Colonic mucosa (tissue), 4 donors: ENCODE measurements around the gene OLAH. TPM values are rescaled to one million over a fixed set of nuclear protein-coding genes. Genes with fewer than 3 reads are reported as not detected.
A peak's percentile ranks its signal among the peaks of the same experiment; 100 is the strongest.

ENCODE experiments used
- DNase-seq: peaks from one replicate; pipeline ENCODE4 v3.0.0-alpha.2; 2020
- H3K27ac ChIP-seq: fragments of 200-600 bp; one replicate; pipeline ENCODE4 v1.8.0; 2021
- H3K27me3 ChIP-seq: fragments of 200-600 bp; one replicate; pipeline ENCODE4 v1.8.0; 2021
- H3K36me3 ChIP-seq: fragments of 200-600 bp; one replicate; pipeline ENCODE4 v1.8.0; 2021
- H3K4me1 ChIP-seq: fragments of 200-600 bp; one replicate; pipeline ENCODE4 v1.8.0; 2021; ENCODE audit warnings: mild to moderate bottlenecking
- H3K4me3 ChIP-seq: fragments of 200-600 bp; one replicate; pipeline ENCODE4 v1.8.0; 2021
- H3K9ac ChIP-seq, 2 donors: one replicate each; pipeline ENCODE4 v1.7.0; 2013; ENCODE audit warnings: control low read depth in 2 of 2, low read depth in 2 of 2, low read length in 2 of 2
- H3K9me3 ChIP-seq: fragments of 200-600 bp; one replicate; pipeline ENCODE4 v1.8.0; 2021
- intact Hi-C: fragments of 100-400 bp; cut with DNase I; formaldehyde crosslinking; loops from one replicate; pipeline ENCODE4 v1.14.1; 2022
- total RNA-seq, 2 donors: library from RNA; stranded (reverse); fragmentation: NEBNext Ultra II Directional in 1 of 2; extraction: Animal tissue kit (Norgen Biotek cat#: 25700) in 1 of 2; gene quantifications; one replicate each; pipeline ENCODE4 v1.2.1, GENCODE V29; 2021
- TF ChIP-seq, protein P1 (sequence below): fragments of 200-600 bp; IDR thresholded peaks from one replicate; pipeline ENCODE4 v1.8.0; 2022; ENCODE audit warnings: antibody characterized with exemption, mild to moderate bottlenecking
- donor health status: healthy.
- donor health status: DM: no; HTN: no; CAD: no.
- donor health status: DM: no; HTN: no; CAD: no.

Gene OLAH
- total RNA-seq, 2 donors from 2014 or later, result not detected

DNA sequence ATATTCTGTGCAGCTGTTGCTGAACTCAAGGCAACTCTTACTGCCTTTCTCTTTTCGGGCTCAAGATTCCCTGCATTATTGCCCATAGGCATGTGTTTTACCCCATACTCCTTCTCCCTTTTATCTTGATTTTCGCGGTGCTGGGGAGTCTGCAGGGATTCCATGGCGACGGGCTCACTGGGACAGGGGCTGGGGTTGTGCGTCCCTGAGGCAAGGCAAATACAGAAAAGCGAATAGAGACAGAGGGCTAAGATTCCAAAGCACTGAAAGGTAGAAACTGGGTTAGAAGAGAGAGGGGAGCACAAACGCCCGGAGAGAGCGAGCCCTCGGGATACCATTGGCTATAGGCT is 52.9 kb downstream of the OLAH start:
- intact Hi-C loops, result no loop called here
- no peaks in the 10 kb centered on the region for H3K9me3 ChIP-seq
- H3K9ac ChIP-seq, result peak overlapping the region; percentile 94 to 95
- no peaks in the 10 kb centered on the region for H3K36me3 ChIP-seq
- peaks cover 13% of the 10 kb centered on the region for H3K4me1 ChIP-seq
- peak overlapping the region; percentile 83 for H3K4me3 ChIP-seq
- no peaks in the 10 kb centered on the region for H3K27me3 ChIP-seq
- no peak for DNase-seq
- H3K27ac ChIP-seq, result peak overlapping the region; percentile 90
- TF ChIP-seq, protein P1, sequence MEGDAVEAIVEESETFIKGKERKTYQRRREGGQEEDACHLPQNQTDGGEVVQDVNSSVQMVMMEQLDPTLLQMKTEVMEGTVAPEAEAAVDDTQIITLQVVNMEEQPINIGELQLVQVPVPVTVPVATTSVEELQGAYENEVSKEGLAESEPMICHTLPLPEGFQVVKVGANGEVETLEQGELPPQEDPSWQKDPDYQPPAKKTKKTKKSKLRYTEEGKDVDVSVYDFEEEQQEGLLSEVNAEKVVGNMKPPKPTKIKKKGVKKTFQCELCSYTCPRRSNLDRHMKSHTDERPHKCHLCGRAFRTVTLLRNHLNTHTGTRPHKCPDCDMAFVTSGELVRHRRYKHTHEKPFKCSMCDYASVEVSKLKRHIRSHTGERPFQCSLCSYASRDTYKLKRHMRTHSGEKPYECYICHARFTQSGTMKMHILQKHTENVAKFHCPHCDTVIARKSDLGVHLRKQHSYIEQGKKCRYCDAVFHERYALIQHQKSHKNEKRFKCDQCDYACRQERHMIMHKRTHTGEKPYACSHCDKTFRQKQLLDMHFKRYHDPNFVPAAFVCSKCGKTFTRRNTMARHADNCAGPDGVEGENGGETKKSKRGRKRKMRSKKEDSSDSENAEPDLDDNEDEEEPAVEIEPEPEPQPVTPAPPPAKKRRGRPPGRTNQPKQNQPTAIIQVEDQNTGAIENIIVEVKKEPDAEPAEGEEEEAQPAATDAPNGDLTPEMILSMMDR, result no peak

DNA sequence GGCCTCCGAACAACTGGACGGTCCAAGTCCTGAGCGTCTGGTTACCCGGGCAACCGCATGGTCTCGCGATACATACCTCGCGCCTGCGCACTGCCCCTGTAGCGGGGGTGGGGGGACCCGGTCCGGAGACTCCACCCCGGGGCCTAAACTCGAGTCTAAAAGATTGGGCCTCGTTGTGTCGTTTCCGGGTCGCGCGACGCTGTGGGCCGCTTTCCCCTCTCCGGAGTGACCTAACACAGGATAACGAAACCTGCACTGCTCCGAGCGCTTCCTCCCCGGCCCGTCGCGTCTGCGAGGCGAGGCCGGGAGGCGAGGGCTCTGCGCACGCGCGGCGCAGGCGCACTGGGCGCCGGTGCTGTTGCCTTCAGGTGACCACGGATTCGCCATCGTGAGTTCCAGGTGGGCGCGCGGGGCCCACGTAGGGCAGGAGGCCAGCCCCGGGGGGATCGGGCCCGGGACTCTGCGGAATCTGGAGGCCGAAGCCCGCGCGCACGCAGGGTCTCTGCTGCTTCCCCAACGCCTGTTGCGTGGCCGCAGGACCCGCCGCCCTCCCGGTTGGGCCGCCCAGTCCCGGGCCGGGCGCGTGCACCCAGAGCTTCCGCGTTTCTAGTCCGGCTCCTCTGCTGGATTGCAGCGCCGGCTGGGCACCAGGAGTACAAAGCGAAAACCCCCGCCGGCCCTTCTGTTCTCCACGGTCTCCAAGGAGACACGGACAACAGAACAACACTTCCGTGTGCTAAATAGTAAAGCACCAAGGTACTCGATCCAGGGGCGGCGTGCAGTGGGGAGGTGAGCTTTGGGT is 53.5 kb downstream of the OLAH start, which contains the start of gene RPP38:
TSS of gene RPP38 (plus strand) at position 345 of the 802 bp plus-strand sequence. CDS start 5,960 bp downstream, outside the sequence.
- peak; percentile 99 for DNase-seq
- intact Hi-C loops, result no loop called here
- H3K27me3 ChIP-seq, result no peaks in the 10 kb centered on the region
- H3K9ac ChIP-seq, result peak within 1 kb of the TSS; percentile 94 to 95
- TF ChIP-seq, protein P1, result no peak
- peak within 1 kb of the TSS; percentile 83 for H3K4me3 ChIP-seq
- H3K27ac ChIP-seq, result peak within 1 kb of the TSS; percentile 90
- no peaks in the 10 kb centered on the region for H3K9me3 ChIP-seq
- peaks cover 13% of the 10 kb centered on the region for H3K4me1 ChIP-seq
- no peaks in the 10 kb centered on the region for H3K36me3 ChIP-seq

DNA sequence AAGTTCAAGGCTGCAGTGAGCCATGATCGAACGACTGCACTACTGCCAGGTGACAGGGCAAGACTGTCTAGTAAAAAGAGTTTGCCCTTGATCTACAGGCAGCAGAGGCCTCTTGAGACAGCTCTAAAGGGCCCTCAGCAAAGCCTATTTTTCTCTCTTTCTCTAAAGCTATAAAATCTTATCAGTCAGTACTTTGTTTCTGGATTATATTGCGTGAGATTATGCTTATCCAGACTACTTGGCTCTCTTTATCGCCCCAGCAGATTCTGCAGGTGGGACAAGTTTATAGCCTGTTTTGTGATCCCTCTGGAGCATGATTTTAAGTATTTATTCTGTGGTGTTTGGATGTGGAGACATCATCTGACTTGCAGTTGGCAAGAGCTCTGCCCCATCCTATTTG is 56.1 kb downstream of the OLAH start:
- TF ChIP-seq, protein P1, result no peak
- Histone ChIP-seq H3K27ac (no peak overlapping the region), H3K9ac (peak overlapping the region in 1 of 2 donors; percentile 44)

DNA sequence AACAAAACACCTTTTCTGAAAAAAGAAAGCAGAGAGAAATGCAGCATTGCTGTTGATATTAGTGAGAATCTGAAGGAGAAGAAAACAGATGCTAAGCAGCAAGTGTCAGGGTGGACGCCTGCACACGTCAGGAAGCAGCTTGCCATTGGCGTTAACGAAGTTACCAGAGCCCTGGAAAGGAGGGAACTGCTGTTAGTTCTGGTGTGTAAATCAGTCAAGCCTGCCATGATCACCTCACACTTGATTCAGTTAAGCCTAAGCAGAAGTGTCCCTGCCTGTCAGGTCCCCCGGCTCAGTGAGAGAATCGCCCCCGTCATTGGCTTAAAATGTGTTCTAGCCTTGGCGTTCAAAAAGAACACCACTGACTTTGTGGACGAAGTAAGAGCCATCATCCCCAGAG is 59.8 kb downstream of the OLAH start:
- intact Hi-C loops, result loop anchor here (10.0 kb wide), 1 partner anchor 609 kb away; no protein-coding TSS in a partner anchor
- H3K36me3 ChIP-seq, result peaks cover 9% of the 10 kb centered on the region
- H3K9me3 ChIP-seq, result no peaks in the 10 kb centered on the region
- H3K4me1 ChIP-seq, result peaks cover 12% of the 10 kb centered on the region
- DNase-seq, result no peak
- TF ChIP-seq, protein P1, result no peak
- H3K9ac ChIP-seq, result no peak overlapping the region
- H3K27ac ChIP-seq, result no peak overlapping the region
- H3K4me3 ChIP-seq, result no peak overlapping the region
- H3K27me3 ChIP-seq, result no peaks in the 10 kb centered on the region

More for the DNA sequence above, 56.1 kb downstream of the OLAH start:
- no peak overlapping the region for H3K4me3 ChIP-seq
- H3K9me3 ChIP-seq, result no peaks in the 10 kb centered on the region
- peaks cover 13% of the 10 kb centered on the region for H3K4me1 ChIP-seq
- no peak for DNase-seq
- H3K27me3 ChIP-seq, result no peaks in the 10 kb centered on the region
- peaks cover 9% of the 10 kb centered on the region for H3K36me3 ChIP-seq
- intact Hi-C loops, result loop anchor here (10.0 kb wide), 1 partner anchor 605 kb away; no protein-coding TSS in a partner anchor

DNA sequence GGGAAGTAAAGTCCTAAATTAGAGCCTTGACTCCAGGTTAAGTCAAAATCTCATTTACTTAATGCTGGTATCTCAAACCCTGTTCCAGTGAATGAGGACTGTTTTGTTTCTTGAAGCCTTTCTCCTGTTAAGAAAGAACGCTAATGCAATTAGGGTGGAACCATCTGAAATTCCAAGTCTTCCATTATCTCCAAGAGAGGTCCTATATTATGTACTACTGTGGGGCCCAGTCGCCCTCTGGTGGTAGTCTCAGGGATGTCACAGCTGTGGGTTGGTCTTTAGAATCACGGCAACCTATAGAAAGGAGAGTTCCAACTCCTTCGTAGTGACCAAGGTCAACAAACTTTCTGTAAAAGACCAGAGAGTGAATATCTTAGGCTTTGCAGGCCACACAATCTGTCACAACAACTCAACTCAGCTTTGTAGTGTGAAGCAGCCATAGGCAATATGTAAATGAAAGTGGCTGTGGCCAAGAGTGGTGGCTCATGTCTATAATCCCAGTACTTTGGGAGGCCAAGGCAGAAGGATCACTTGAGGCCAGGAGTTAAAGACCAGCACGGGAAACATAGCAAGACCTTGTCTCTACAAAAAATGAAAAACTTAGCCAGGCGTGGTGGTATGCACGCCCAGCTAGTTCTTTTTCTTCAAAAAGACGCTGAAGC is 62.7 kb downstream of the OLAH start:
- no peak overlapping the region for H3K4me3 ChIP-seq
- H3K27ac ChIP-seq, result no peak overlapping the region
- no peaks in the 10 kb centered on the region for H3K4me1 ChIP-seq
- DNase-seq, result peak; percentile 84
- no peak overlapping the region for H3K9ac ChIP-seq
- H3K36me3 ChIP-seq, result peaks cover 14% of the 10 kb centered on the region
- H3K9me3 ChIP-seq, result no peaks in the 10 kb centered on the region
- TF ChIP-seq, protein P1, result peak; percentile 92
- H3K27me3 ChIP-seq, result no peaks in the 10 kb centered on the region
- intact Hi-C loops, result loop anchor here (10.0 kb wide), 1 partner anchor 612 kb away; no protein-coding TSS in a partner anchor
